GM13976 (cell line): Measurements from ENCODE around the gene ICA1.
"Not testable (repeated sequence)": the region's sequence is repeated elsewhere in the genome, so short reads cannot be mapped to it uniquely, and the experiment has no call there.

ENCODE experiments used
- DNase-seq: peaks from one replicate; pipeline ENCODE4 v3.0.0; 2012; ENCODE audit warnings: low spot score
- CTCF ChIP-seq: IDR thresholded peaks from 2 replicates; pipeline ENCODE4 v1.5.1; 2012; ENCODE audit warnings: borderline replicate concordance, mild to moderate bottlenecking; ENCODE audit not compliant: insufficient read depth; ENCODE audit errors: extremely low read depth, missing control alignments, control extremely low read depth
- in situ Hi-C: fragments of 300-500 bp; cut with MboI; formaldehyde crosslinking; loops from one replicate; pipeline ENCODE4 v1.12.0; 2022; ENCODE audit warnings: low sequenced_read_pairs, mixed read lengths, inconsistent platforms; ENCODE audit not compliant: unreplicated experiment

The ICA1 gene

GRCh38 chr7:8068892-8069686 lies 192.9 kb downstream of the ICA1 start:
- no peak for TF ChIP-seq CTCF
- DNase-seq: no peak
- in situ Hi-C loops: no loop called here

GRCh38 chr7:8065356-8065813 lies 196.6 kb downstream of the ICA1 start:
- DNase-seq: no peak
- TF ChIP-seq CTCF: no peak
- in situ Hi-C loops: no loop called here

GRCh38 chr7:8064828-8065227 lies 197.1 kb downstream of the ICA1 start:
- DNase-seq: no peak
- TF ChIP-seq CTCF: no peak
- in situ Hi-C loops: no loop called here

- DNase-seq: no peak
- in situ Hi-C loops: no loop called here
- no peak for TF ChIP-seq CTCF
These were observed 198.2 kb downstream of the ICA1 start for GRCh38 chr7:8063706-8064297.

GRCh38 chr7:8063300-8063699 lies 198.7 kb downstream of the ICA1 start:
- DNase-seq, in situ Hi-C loops: not testable (repeated sequence)
